HAP-1 (cell line): ENCODE data around the gene SLC25A18.
A peak's percentile ranks its signal among the peaks of the same experiment; 100 is the strongest.
"Not testable (repeated sequence)": the region's sequence is repeated elsewhere in the genome, so short reads cannot be mapped to it uniquely, and the experiment has no call there.

ENCODE experiments used
- DNase-seq, 2 experiments: peaks; one replicate each; pipeline ENCODE4 v3.0.0-alpha.2; 2016 to 2020; ENCODE audit warnings: low spot score in 2 of 2
- H3K27me3 ChIP-seq: fragments of 250-450 bp; sonication (Bioruptor Pico); 2 replicates; pipeline ENCODE4 v1.5.1; 2020; ENCODE audit warnings: low read depth, mild to moderate bottlenecking, moderate library complexity
- H3K36me3 ChIP-seq: fragments of 250-450 bp; sonication (Bioruptor Pico); replicated peaks from 2 replicates; pipeline ENCODE4 v1.5.1; 2020; ENCODE audit warnings: mild to moderate bottlenecking
- H3K4me1 ChIP-seq: fragments of 250-450 bp; sonication (Bioruptor Pico); 2 replicates; pipeline ENCODE4 v1.5.1; 2020; ENCODE audit warnings: mild to moderate bottlenecking
- H3K4me3 ChIP-seq: fragments of 250-450 bp; sonication (Bioruptor Pico); 2 replicates; pipeline ENCODE4 v1.5.1; 2020; ENCODE audit warnings: mild to moderate bottlenecking, moderate library complexity
- H3K9me3 ChIP-seq: fragments of 250-450 bp; sonication (Bioruptor Pico); 2 replicates; pipeline ENCODE4 v1.5.1; 2020; ENCODE audit warnings: mild to moderate bottlenecking, moderate library complexity
- in situ Hi-C: fragments of 300-500 bp; cut with MboI; formaldehyde crosslinking; loops from 3 replicates; pipeline ENCODE4 v1.14.3; 2020; ENCODE audit warnings: low sequenced_read_pairs, inconsistent platforms, mixed read lengths

The SLC25A18 gene

GRCh38 chr22:17562906-17563870 lies at the start of gene SLC25A18:
Gene SLC25A18, plus strand, starts transcription at chr22:17563498. Its CDS starts 16,447 bp downstream, at chr22:17579945.
- Histone ChIP-seq H3K4me3 (no peak within 1 kb of the TSS), H3K4me1 (peaks cover 14% of the 10 kb centered on the region), H3K27me3 (no peaks in the 10 kb centered on the region), H3K36me3 (no peaks in the 10 kb centered on the region; the same call in 1 of the 2 replicates), H3K9me3 (no peaks in the 10 kb centered on the region)
- peak; percentile 56 to 59 for DNase-seq
- in situ Hi-C loops, result no loop called here

- Histone ChIP-seq H3K4me3 (no peak overlapping the region), H3K4me1 (no peaks in the 10 kb centered on the region), H3K9me3 (no peaks in the 10 kb centered on the region), H3K27me3 (no peaks in the 10 kb centered on the region), H3K36me3 (peaks cover 6% of the 10 kb centered on the region)
- DNase-seq, result no peak
- in situ Hi-C loops, result no loop called here
Measured at GRCh38 chr22:17513612-17514011, 49.7 kb upstream of the SLC25A18 start.

GRCh38 chr22:17514084-17514483 lies 49.2 kb upstream of the SLC25A18 start:
- no peak for DNase-seq
- Histone ChIP-seq H3K27me3 (no peaks in the 10 kb centered on the region), H3K9me3 (no peaks in the 10 kb centered on the region), H3K4me1 (no peaks in the 10 kb centered on the region), H3K36me3 (peaks cover 6% of the 10 kb centered on the region), H3K4me3 (no peak overlapping the region)
- in situ Hi-C loops, result no loop called here

GRCh38 chr22:17518406-17518805 lies 44.9 kb upstream of the SLC25A18 start:
- H3K4me3 ChIP-seq, result no peak overlapping the region
- H3K36me3 ChIP-seq, result no peaks in the 10 kb centered on the region
- DNase-seq, result no peak
- in situ Hi-C loops, result no loop called here
- no peaks in the 10 kb centered on the region for H3K4me1 ChIP-seq
- H3K27me3 ChIP-seq, result no peaks in the 10 kb centered on the region
- H3K9me3 ChIP-seq, result no peaks in the 10 kb centered on the region

GRCh38 chr22:17521971-17522370 lies 41.3 kb upstream of the SLC25A18 start:
- H3K27me3 ChIP-seq, in situ Hi-C loops, H3K36me3 ChIP-seq, H3K4me1 ChIP-seq, H3K4me3 ChIP-seq, H3K9me3 ChIP-seq, DNase-seq: not testable (repeated sequence)

GRCh38 chr22:17523925-17524324 lies 39.4 kb upstream of the SLC25A18 start:
- Histone ChIP-seq H3K27me3 (no peaks in the 10 kb centered on the region), H3K4me1 (no peaks in the 10 kb centered on the region), H3K4me3 (no peak overlapping the region), H3K9me3 (no peaks in the 10 kb centered on the region), H3K36me3 (peaks cover 4% of the 10 kb centered on the region; the same call in 1 of the 2 replicates)
- in situ Hi-C loops, result no loop called here
- no peak for DNase-seq

- Histone ChIP-seq H3K4me1 (peaks cover 5% of the 10 kb centered on the region), H3K27me3 (no peaks in the 10 kb centered on the region), H3K36me3 (peaks cover 18% of the 10 kb centered on the region), H3K4me3 (no peak overlapping the region), H3K9me3 (no peaks in the 10 kb centered on the region)
- in situ Hi-C loops, result no loop called here
- no peak for DNase-seq
Measured at GRCh38 chr22:17536269-17536668, 27.0 kb upstream of the SLC25A18 start.

GRCh38 chr22:17537155-17537554 lies 26.1 kb upstream of the SLC25A18 start:
- peak; percentile 24 to 34 for DNase-seq
- Histone ChIP-seq H3K4me1 (peaks cover 5% of the 10 kb centered on the region), H3K4me3 (no peak overlapping the region), H3K36me3 (peaks cover 24% of the 10 kb centered on the region), H3K27me3 (no peaks in the 10 kb centered on the region), H3K9me3 (no peaks in the 10 kb centered on the region)
- in situ Hi-C loops, result no loop called here

- DNase-seq, result peak in 1 of 2 experiments; percentile 32
- in situ Hi-C loops, result no loop called here
- peaks cover 5% of the 10 kb centered on the region for H3K4me1 ChIP-seq
- H3K36me3 ChIP-seq, result peaks cover 39% of the 10 kb centered on the region
- no peaks in the 10 kb centered on the region for H3K27me3 ChIP-seq
- no peaks in the 10 kb centered on the region for H3K9me3 ChIP-seq
- H3K4me3 ChIP-seq, result no peak overlapping the region
Measured at GRCh38 chr22:17540481-17540880, 22.8 kb upstream of the SLC25A18 start.

GRCh38 chr22:17541476-17541875 lies 21.8 kb upstream of the SLC25A18 start:
- no peak for DNase-seq
- H3K4me1 ChIP-seq, result peaks cover 5% of the 10 kb centered on the region
- no peaks in the 10 kb centered on the region for H3K9me3 ChIP-seq
- no peaks in the 10 kb centered on the region for H3K27me3 ChIP-seq
- peaks cover 39% of the 10 kb centered on the region for H3K36me3 ChIP-seq
- in situ Hi-C loops, result no loop called here
- H3K4me3 ChIP-seq, result no peak overlapping the region

- in situ Hi-C loops, result no loop called here
- no peaks in the 10 kb centered on the region for H3K9me3 ChIP-seq
- no peak overlapping the region for H3K4me3 ChIP-seq
- DNase-seq, result no peak
- peaks cover 33% of the 10 kb centered on the region for H3K36me3 ChIP-seq
- no peaks in the 10 kb centered on the region; the same call in 1 of the 2 replicates for H3K4me1 ChIP-seq
- H3K27me3 ChIP-seq, result no peaks in the 10 kb centered on the region
Measured at GRCh38 chr22:17542452-17542851, 20.8 kb upstream of the SLC25A18 start.

- in situ Hi-C loops, result no loop called here
- Histone ChIP-seq H3K4me1 (no peaks in the 10 kb centered on the region; the same call in 1 of the 2 replicates), H3K27me3 (no peaks in the 10 kb centered on the region), H3K36me3 (peaks cover 26% of the 10 kb centered on the region), H3K4me3 (no peak overlapping the region), H3K9me3 (no peaks in the 10 kb centered on the region)
- peak in 1 of 2 experiments; percentile 26 for DNase-seq
Measured at GRCh38 chr22:17548010-17548755, 15.1 kb upstream of the SLC25A18 start.

- in situ Hi-C loops, result no loop called here
- H3K4me1 ChIP-seq, result no peaks in the 10 kb centered on the region; the same call in 1 of the 2 replicates
- no peaks in the 10 kb centered on the region for H3K27me3 ChIP-seq
- H3K4me3 ChIP-seq, result no peak overlapping the region
- H3K36me3 ChIP-seq, result peaks cover 24% of the 10 kb centered on the region
- DNase-seq, result no peak
- H3K9me3 ChIP-seq, result no peaks in the 10 kb centered on the region
Measured at GRCh38 chr22:17548756-17549035, 14.6 kb upstream of the SLC25A18 start.

- Histone ChIP-seq H3K36me3 (peaks cover 21% of the 10 kb centered on the region), H3K9me3 (no peaks in the 10 kb centered on the region), H3K4me3 (no peak overlapping the region), H3K4me1 (no peaks in the 10 kb centered on the region; the same call in 1 of the 2 replicates), H3K27me3 (no peaks in the 10 kb centered on the region)
- in situ Hi-C loops, result no loop called here
- DNase-seq, result no peak
Measured at GRCh38 chr22:17549183-17549582, 14.1 kb upstream of the SLC25A18 start.
